ELF-1 (cell line): ENCODE data around the gene CLIP3.

Experiments
- DNase-seq: peaks from one replicate; pipeline ENCODE4 v3.0.0-alpha.2; 2016; ENCODE audit warnings: low read depth, low spot score

Gene CLIP3

DNA sequence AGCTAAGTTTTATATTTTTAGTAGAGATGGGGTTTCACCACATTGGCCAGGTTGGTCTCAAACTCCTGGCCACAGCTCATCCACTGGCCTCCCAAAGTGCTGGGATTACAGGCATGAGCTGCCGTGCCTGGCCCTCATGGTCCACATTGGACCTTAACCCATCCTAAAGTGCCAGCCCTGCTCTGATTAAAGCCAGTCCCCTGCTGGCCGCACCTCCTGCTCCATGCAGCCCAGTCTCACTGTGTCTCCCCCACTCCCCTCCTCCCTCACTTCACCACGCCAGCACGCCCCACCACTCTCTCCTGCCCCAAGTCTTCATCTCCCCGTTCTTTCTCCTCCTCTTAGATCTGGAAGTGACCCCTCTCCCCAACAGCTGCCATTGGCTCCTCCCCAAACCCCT lies 54.4 kb downstream of the CLIP3 start:
- DNase-seq: no peak

DNA sequence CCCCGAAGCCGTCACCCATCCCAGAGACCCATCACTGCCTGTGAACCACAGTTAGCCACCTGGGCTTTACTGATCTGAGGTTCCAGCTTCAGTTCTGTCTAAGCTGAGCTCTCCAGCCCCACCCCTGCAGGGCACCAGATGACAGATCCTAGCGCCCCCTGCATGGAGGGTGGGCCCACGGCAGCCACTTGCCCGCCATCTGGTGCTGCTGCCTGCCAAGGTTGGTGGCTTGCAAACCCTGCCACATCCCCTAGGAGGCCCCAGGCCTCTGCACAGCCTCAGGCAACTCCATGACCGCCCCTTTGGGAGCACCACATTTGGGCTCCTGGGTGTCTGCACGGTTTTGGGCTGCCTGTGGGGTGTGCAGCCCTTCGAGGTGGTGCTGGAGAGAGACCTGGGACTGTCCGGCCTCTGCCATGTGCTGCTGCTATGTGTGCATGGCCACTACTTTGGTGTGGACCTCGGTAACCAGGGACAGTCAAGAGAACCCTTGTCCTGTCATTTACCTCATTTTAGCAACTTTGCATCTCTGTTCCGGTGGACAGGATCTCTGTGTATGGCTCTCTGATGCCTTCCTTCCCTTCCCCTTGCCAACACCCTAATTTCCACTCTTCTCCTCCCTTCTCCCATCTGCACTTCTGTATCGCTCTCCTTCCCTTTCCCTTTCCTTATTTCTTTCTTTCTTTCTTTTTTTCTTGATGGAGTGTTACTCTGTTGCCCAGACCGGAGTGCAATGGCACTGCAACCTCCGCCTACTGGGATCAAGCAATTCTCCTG lies 55.0 kb downstream of the CLIP3 start:
- DNase-seq: peak; percentile 72

DNA sequence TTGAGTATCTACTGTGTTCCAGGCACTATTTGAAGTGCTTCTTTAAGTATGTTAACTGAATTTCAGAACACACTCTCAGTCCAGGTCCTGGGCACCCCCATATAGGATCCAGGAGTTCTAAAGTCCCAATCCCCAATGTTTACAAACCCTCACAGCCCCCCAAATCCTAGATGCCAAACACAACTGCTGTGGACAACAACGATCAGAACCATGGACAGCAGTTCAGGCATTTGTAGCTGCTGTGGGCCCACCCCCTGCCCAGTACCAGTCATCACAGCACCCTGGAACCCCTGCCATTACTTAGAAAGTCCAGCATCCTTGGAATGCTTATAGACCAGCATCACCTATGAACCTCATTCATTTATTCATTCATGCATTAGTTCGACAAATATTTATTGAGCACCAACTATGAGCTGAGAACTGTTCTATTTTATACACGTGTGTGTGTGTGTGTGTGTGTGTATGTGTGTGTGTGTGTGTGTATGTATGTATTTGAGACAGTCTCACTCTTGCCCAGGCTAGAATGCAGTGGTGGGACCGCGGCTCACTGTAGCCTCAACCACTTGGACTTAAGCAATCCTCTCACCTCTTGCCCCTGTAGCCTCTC lies 57.0 kb downstream of the CLIP3 start:
- no peak for DNase-seq

- no peak for DNase-seq
These were observed 59.2 kb downstream of the CLIP3 start for GRCh38 chr19:35973487-35973886.

DNA sequence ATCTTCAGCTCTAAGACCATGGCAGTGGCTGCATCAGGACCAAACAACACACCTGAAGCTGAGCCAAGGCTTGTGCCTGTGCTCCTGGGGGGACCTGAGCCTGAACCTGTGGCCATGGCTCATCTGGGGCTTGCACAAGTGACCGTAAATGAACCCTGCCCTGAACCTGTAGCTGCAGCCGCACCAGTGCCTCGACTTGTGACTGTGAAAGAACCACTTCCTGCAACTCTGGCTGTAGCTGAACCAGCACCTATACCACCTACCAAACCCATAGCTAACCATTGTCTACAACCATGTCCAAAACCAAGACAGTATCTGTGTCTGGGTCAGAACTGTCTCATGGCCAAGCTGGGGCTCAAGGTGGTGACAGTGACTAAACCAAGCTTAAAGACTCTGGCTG lies 65.9 kb downstream of the CLIP3 start:
- DNase-seq: no peak
